Dedifferentiated amniotic fluid mesenchymal stem cell (primary cell): ENCODE measurements around the gene CAPRIN1.

ENCODE experiments used
- DNase-seq: peaks from one replicate; pipeline ENCODE4 v3.0.0-alpha.2; 2016; ENCODE audit errors: extremely low spot score

The CAPRIN1 gene

GRCh38 chr11:34145847-34146381 is 94.4 kb downstream of the CAPRIN1 start:
- DNase-seq, result no peak

GRCh38 chr11:34146411-34146810 is 94.9 kb downstream of the CAPRIN1 start:
- DNase-seq, result no peak

- no peak for DNase-seq
These were observed 95.3 kb downstream of the CAPRIN1 start for GRCh38 chr11:34146866-34147265.

DNA sequence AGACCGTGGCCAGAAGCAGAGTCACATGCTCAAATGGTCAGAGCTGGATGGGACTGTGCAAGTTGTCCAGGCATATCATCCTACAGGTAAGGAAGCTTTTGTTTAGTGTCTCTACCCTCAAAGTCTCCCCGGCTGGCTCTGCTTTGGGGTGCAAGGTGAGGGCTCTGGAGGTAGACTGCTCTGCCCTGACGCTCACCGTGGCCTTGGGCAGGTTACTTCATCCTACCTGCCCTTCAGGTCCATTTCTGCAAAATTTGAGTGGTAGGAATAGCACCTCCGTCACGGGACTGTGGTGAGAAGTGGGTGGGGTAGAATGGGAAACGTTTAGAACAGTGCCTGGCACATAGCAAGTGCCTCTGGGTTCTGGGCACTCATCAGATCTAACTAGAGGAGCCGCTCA is 96.0 kb downstream of the CAPRIN1 start:
- DNase-seq, result no peak

DNA sequence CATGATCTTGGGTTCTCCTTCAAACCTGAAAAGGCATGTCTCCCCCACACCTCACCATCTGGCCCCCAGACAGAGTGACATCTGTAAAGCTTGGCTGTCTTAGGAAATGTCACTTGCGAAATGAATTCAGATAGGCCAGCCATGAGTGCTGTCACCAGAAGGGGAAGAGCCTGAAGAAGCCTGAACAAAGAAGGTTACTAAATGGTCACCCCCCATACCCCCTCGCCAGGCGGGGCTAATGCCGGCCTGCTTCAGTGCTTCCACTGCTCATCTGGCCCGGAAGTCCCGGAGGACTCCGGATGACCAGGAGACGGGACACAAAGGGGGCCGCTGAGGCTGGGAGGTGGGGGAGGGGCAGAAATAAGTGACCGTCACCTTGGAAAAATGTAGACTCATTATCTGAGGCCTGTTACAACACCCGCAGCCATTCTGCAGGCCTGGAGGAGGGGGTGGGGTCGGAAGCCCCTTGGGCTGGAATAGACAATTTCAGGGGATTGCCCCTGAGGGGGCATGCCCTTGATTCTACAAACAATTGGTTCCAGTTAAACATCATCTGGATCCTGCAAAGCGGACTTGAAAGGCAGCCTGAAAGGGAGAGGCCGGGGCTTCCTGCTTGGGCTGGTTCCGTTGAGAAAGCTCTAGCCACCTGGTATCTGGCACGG is 97.1 kb downstream of the CAPRIN1 start:
- DNase-seq, result no peak

- DNase-seq, result no peak
These were observed 97.7 kb downstream of the CAPRIN1 start for GRCh38 chr11:34149274-34149673.

DNA sequence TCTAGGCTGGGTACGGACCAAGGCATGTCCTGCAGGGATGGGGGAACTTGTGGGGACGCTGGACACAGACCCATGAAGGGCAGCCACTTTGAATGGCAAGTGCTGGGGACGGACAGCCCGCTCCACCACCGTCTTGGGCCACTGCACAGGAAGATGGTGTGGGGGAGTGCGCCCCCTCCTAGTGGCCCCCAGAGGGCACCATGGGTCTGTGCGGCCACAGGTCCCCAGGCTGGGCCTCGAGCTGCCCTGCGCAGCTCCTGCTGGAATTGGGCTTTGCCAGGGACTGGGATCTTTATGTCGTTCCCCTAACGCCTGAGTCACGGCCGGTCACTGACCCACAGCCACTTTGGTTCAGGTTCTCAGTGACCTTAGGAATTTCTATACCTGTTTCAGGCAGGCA is 98.3 kb downstream of the CAPRIN1 start:
- DNase-seq, result no peak

GRCh38 chr11:34150494-34151151 is 99.1 kb downstream of the CAPRIN1 start:
- DNase-seq, result peak; percentile 38
